ENCODE data around the gene CAPRIN1.
"Not testable (repeated sequence)": the region's sequence is repeated elsewhere in the genome, so short reads cannot be mapped to it uniquely, and the experiment has no call there.

The CAPRIN1 gene

GRCh38 chr11:34050581-34051348 lies 766 bp upstream of the CAPRIN1 start:
- DNase-seq (ENCODE audit: low read depth in 2 of 2), result peak; percentile 25 to 30

- peak; percentile 69 to 71 for DNase-seq (ENCODE audit: low read depth in 2 of 2)
Observed at GRCh38 chr11:34052036-34052607, 591 bp downstream of the CAPRIN1 start.

DNA sequence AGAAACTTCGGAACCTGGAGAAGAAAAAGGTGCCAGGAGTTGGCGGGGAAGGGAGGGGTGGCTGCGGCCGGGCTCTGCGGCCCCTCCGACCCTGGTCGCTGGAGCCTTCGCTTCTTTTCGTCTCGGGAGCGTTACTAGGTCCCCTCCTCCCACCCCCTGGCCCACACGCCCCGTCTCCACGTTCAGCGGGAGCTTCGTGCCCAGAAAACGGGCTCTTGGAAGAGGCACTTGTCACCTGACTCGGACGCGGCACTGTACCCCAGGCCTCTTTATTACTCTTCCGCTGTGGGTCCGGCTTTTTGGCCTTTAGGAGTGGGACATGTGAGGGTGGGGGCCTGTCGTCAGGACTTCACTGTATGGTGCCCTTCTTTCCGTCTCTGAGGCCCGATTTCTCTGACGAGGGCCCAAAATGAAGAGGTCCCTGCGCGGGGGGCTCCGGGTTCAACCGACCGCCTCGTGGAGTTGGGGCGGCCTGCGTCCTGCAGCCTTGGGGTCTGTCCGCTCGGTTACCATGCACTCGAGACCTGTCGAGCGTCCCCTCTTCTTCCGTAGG lies 1.2 kb downstream of the CAPRIN1 start:
- DNase-seq (ENCODE audit: low read depth in 2 of 2), result no peak

DNA sequence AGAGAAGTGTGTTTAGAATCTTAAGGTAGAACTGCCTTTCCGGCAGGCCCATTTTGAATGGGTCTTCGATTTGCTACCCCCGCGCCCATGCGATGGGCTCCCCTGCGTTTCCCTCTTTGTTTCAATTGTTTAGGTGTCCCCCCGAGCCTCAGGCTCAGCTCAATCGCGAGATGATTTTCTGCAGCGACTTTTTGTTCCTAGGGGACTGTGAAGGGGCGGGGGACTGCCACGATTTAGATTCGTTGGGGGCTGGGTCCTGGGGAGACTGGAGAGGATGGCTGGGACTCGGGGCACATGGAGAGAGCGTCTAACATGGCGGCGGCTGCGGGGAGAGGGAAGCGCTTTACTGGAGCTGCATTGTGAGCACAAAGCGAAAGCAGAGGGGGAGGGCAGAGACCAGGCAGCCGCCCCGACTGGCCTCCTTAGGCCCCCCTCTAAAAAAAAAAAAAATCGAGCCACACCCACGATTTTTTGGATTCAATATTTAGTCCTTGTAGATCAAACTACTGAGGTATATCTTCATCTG lies 1.7 kb downstream of the CAPRIN1 start:
- peak; percentile 43 for DNase-seq (ENCODE audit: low read depth in 2 of 2)

- DNase-seq (ENCODE audit: low read depth in 2 of 2), result not testable (repeated sequence)
Observed at GRCh38 chr11:34054351-34054750, 2.8 kb downstream of the CAPRIN1 start.

DNA sequence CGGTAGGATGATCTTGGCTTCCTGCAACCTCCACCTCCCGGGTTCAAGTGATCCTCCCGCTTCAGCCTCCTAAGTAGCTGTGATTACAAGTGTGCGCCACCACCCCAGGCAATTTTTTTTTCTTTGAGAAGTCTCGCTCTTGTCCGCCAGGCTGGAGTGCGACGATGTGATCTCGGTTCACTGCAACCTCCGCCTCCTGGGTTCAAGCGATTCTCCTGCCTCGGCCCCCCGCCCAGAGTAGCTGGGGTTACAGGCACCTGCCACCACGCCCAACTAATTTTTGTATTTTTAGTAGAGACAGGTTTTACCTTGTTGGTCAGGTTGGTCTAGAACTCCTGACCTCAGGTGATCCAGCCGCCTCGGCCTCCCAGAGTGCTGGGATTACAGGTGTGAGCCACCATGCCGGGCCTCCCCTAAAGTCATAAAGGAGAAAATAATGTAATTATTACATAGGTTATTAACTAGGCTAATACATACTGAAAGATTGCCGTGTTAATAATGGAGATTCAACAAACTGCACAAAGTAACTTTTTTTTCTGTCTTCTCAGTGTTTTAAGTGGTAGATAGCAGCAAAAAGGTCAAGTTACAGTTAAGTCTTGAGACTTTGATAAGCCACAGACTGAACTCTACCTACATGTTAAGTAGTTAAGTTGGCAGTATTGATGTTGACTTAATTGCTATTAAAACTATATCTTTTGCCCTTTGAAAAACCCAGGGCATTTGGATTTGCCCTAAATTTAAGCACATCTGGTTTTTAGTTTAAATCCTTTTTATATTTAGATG lies 3.9 kb downstream of the CAPRIN1 start:
- no peak for DNase-seq (ENCODE audit: low read depth in 2 of 2)

DNA sequence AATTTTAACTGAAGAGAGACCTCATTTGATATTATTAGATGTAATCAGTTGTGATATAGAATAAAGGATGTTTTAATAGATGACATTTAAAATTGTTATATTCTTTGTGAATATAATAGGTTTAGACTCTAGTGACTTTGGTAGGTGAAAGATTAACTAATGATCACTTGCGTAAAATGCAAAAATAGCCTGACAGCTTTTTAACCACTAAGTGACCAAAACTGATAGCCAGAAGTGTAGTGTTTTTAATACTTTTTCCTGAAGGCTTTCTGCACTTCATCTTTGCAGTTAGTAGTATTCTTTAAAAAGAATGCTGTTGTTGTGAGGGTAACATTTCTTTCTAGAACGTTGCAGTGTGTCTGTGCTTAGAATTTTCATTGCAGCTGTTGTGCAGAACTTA lies 5.1 kb downstream of the CAPRIN1 start:
- DNase-seq (ENCODE audit: low read depth in 2 of 2), result no peak

DNA sequence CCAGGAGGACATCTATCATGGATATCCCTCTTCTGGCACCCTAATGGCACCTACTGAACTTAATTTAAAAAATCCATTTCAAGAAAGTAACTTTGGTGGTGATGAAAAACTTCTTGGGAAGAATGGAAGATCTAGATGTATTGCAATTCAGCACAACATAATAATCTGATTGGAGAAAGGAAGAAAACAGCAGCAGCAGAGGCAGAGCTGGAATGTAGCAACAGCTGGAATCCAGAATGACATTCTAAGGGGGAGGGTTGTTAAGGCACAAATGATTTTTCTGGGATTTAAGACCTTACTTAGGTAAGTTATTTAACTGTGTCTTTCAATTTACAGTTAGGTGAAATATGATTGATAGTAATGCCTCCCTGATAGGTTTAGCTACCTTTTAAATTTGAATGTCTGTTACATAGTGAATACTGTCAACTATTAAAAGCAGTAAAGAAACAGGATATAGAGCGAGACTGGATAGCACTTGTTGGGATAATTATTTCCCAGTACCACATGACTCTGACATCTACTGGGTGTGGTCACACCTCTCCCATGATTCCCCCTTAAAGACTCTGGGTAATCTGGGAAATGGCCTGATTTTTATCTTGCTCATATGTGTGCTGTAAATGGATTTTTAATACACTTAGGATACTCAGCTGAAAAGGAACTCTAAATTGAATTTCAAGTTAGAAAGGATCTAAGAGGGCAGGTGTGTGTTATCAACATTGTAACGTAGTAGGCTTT lies 11.7 kb downstream of the CAPRIN1 start:
- no peak for DNase-seq (ENCODE audit: low read depth in 2 of 2)

DNA sequence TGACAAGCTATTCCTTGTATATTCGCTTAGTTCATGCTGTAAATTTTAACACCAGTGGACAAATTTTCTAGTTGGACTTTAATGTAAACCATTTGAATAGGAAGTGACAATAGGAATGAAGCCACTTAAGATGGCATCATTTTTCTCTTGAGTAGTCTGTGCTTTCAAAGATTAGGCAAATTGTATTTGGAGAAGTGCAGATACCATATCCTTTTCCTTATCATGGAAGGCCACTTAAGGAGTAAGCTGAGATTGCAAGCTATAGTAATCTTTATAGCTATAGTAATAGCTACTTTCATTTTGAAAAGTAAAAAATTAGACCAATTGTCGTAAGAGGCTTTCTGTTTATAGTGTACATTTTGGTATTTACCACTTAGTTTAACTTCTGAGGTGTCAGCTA lies 12.8 kb downstream of the CAPRIN1 start:
- DNase-seq (ENCODE audit: low read depth in 2 of 2), result no peak

DNA sequence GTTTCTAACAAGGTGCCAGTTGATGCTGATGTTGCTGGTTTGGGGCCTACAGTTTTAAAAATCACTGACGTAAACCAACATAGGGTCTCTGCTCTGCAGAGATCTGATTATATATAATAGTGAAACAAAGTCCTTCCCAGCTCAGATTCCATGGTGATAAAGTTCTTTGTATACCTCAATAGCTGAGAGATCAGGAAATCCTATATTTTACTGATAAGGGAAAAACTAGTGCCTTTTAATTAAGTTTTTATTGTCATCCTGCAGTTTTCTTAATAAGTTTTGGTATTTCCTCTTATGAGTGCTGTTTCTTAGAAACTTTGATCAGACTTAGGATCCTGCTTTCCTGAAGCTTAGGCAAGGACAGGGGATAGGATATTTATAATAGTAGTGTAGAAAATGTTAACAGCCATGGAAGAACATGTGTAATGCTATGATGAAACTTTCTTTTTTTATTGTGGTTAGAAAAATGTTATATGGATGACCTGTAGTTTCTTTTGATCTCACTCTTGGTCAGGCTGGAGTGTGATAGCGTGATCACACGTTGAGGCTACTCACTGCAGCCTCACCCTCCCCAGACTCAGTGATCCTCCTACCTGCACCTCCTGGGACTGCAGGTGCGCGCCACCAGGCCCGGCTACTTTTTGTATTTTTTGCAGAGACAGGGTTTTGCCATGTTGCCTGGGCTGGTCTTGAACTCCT lies 14.1 kb downstream of the CAPRIN1 start:
- no peak for DNase-seq (ENCODE audit: low read depth in 2 of 2)

GRCh38 chr11:34066766-34067165 lies 15.2 kb downstream of the CAPRIN1 start:
- DNase-seq (ENCODE audit: low read depth in 2 of 2), result not testable (repeated sequence)

- DNase-seq (ENCODE audit: low read depth in 2 of 2), result no peak
Observed at GRCh38 chr11:34067383-34068065, 16.0 kb downstream of the CAPRIN1 start.

DNA sequence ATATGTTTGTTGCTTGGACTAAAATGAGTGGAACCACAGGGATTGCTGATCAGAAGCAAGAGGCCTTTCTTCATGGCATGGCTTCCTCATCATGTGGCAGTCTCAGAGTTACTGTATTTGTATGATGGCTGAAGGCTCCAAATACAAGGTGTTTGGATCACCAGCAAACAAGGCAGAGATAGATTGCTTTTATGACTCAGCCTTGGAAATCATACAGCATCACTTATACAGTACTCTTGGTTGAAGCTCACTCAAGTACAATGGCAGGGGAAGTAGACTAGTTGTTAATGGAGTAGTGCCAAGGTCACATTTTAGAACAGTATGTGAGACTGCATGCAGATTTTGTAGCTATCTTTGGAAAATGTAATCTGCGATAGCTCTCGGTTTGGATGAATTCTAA lies 16.6 kb downstream of the CAPRIN1 start:
- no peak for DNase-seq (ENCODE audit: low read depth in 2 of 2)

DNA sequence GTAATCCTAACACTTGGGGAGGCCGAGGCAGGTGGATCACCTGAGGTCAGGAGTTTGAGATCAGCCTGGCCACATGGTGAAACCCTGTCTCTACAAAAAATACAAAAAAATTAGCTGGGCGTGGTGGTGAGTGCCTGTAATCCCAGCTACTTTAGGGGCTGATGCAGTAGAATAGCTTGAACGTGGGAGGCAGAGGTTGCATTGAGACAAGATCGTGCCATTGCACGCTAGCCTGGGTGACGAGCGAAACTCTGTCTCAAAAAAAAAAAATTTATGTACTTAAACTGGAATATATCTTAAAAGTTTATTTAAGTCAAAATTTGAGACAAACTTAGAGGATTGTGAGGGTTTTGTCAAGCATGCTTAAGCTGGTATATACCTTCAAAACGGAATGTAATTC lies 19.8 kb downstream of the CAPRIN1 start:
- DNase-seq (ENCODE audit: low read depth in 2 of 2), result not testable (repeated sequence)

GRCh38 chr11:34072041-34072440 lies 20.5 kb downstream of the CAPRIN1 start:
- DNase-seq (ENCODE audit: low read depth in 2 of 2), result no peak

DNA sequence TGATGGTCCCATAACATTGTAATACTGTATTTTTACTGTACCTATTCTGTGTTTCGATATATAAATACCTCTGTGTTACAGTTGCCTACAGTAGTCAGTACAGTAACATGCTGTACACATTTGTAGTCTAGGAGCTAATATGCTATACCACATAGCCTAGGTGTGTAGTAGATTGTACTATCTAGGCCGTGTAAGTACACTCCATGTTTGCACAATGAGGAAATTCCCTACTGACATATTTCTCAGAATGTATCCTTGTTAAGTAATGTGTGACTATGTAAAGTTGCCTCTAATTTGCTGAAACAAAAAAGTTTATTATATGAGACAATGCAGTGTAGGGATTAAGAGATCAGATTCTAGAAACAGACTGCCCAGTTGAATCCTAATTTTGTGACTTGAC lies 21.3 kb downstream of the CAPRIN1 start:
- no peak for DNase-seq (ENCODE audit: low read depth in 2 of 2)

GRCh38 chr11:34074391-34074790 lies 22.9 kb downstream of the CAPRIN1 start:
- DNase-seq (ENCODE audit: low read depth in 2 of 2), result no peak

DNA sequence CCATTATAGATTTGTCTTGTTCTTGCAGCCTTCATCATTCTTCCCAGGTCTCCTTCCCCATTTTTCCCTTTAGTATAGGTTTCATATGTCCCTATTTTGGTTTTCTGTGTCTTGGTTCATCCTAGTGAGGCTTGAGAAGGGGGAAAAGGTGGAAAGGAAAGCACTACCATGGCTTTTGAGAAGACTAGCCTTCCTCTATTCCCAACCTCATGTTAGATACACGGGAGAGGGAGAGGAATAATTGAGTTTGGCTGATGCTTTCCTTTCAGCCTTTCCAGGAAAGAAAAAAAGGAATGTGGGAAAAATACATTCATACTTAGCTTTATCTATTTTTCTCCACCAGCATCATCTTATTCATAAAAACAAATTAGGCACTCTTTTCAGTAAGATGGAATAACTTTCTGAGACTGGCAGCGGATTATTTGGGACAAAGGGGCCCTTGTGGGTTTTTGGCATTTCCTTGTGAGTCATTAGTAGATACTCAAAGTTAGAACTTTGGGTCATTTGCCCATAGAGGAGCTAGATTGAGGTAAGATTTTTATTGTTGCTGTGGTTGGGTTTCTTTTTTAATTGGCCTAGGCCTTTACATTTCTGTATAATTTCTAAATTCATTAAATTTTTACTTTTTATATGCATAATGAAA lies 23.8 kb downstream of the CAPRIN1 start:
- DNase-seq (ENCODE audit: low read depth in 2 of 2), result peak; percentile 12 to 15

GRCh38 chr11:34080609-34081008 lies 29.1 kb downstream of the CAPRIN1 start:
- DNase-seq (ENCODE audit: low read depth in 2 of 2), result no peak

GRCh38 chr11:34084637-34085036 lies 33.1 kb downstream of the CAPRIN1 start:
- DNase-seq (ENCODE audit: low read depth in 2 of 2), result no peak
